Measurements from ENCODE around the gene SCGB1D4. TPM values are rescaled to one million over a fixed set of nuclear protein-coding genes. Genes with fewer than 3 reads are reported as not detected.
"Not testable (repeated sequence)": the region's sequence is repeated elsewhere in the genome, so short reads cannot be mapped to it uniquely, and the experiment has no call there.

Gene SCGB1D4, protein sequence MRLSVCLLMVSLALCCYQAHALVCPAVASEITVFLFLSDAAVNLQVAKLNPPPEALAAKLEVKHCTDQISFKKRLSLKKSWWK
- total RNA-seq, result not detected

DNA sequence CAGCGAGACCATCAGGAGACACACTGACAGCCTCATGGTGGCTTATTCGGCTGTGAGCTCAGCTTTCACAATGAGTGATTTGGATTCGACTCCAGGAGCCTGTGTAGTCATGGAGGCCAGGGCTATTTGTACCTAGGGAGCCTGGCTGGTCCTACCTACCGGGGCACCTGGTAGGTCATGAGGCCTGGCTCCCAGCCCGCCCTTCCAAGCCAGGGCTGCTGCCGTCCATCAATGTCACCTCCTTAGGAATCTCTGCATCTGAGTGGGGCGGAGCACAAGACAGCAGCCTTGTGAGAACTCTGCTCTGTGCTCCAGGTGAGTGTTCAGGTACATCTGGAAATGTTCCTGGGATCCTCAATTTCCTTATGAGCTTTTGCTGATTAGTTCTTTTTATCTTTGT lies at the start of gene SCGB1D4:
Gene SCGB1D4 (minus strand): TSS at position 101 of the 400 bp plus-strand sequence. CDS start 65 bp downstream, at position 36.
- no peak within 1 kb of the TSS for H3K27ac Mint-ChIP-seq
- TF ChIP-seq, protein P1, sequence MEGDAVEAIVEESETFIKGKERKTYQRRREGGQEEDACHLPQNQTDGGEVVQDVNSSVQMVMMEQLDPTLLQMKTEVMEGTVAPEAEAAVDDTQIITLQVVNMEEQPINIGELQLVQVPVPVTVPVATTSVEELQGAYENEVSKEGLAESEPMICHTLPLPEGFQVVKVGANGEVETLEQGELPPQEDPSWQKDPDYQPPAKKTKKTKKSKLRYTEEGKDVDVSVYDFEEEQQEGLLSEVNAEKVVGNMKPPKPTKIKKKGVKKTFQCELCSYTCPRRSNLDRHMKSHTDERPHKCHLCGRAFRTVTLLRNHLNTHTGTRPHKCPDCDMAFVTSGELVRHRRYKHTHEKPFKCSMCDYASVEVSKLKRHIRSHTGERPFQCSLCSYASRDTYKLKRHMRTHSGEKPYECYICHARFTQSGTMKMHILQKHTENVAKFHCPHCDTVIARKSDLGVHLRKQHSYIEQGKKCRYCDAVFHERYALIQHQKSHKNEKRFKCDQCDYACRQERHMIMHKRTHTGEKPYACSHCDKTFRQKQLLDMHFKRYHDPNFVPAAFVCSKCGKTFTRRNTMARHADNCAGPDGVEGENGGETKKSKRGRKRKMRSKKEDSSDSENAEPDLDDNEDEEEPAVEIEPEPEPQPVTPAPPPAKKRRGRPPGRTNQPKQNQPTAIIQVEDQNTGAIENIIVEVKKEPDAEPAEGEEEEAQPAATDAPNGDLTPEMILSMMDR (IDR thresholded peaks at IDR 0.05), result no peak
- H3K4me3 Mint-ChIP-seq, result no peak within 1 kb of the TSS
- DNase-seq (no peak), ATAC-seq (no peak)
- H3K36me3 Mint-ChIP-seq (ENCODE audit: low read depth), result no peaks in the 10 kb centered on the region
- peaks cover 17% of the 10 kb centered on the region for H3K27me3 Mint-ChIP-seq
- POLR2A ChIA-PET, result interaction anchor here (1.2 kb wide), 1 partner anchor 12 kb away, joined by 4 read pairs; no protein-coding TSS in a partner anchor
- intact Hi-C loops (cut with micrococcal nuclease), result no loop called here
- no peaks in the 10 kb centered on the region for H3K4me1 Mint-ChIP-seq (ENCODE audit: low read depth)
- CTCF ChIA-PET, result interaction anchor here (1.0 to 3.9 kb wide), 3 partner anchors 12 to 33 kb away, joined by 3 to 25 read pairs (median 4); no protein-coding TSS in a partner anchor
- H3K9me3 Mint-ChIP-seq, result no peaks in the 10 kb centered on the region

DNA sequence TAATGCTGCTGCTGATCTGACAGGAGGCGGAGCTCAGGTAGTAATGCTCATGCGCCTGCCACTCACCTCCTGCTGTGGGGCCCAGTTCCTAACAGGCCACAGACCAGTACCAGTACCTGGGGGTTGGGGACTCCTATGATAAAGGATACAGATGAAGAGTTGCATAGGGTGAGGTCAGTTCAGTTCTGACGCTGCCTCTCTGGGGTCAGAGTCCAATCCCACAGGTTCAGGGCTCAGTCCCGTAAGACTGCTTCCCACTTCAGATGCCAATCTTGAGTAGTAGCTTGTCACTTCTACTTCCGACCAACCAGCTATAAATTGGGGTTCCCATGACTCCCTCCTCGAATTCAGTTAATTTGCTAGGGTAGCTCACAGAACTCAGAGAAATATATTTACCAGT lies 47.0 kb upstream of the SCGB1D4 start:
- H3K4me1 Mint-ChIP-seq (ENCODE audit: low read depth), result no peaks in the 10 kb centered on the region
- DNase-seq (no peak), ATAC-seq (no peak)
- no peaks in the 10 kb centered on the region for H3K27me3 Mint-ChIP-seq
- intact Hi-C loops (cut with micrococcal nuclease), result no loop called here
- no peaks in the 10 kb centered on the region for H3K36me3 Mint-ChIP-seq (ENCODE audit: low read depth)
- H3K27ac Mint-ChIP-seq, result no peak overlapping the region
- CTCF ChIA-PET, result interaction anchor here (1.2 kb wide), 1 partner anchor 32 kb away, joined by 6 read pairs; no protein-coding TSS in a partner anchor
- H3K9me3 Mint-ChIP-seq, result no peaks in the 10 kb centered on the region
- POLR2A ChIA-PET, result no interaction called here
- TF ChIP-seq, protein P1 (IDR thresholded peaks at IDR 0.05), result no peak
- no peak overlapping the region for H3K4me3 Mint-ChIP-seq

DNA sequence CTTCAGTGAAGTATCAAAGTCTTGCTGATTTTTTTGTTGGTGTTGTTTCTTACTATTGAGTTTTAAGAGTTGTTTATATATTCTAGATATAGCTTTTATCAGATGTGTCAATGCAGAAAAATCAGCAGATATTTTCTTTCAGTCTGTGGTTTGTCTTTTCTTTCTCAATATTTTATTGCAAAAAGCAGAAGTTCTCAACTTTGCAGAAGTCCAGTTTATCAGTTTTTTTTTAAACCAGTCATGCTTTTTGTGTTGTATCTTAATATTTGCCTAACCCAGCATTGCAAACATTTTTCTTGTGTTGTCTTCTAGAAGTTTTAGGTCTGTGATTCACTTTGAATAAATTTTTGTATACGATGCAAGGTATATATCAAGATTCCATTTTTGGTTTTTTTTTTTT lies 45.3 kb upstream of the SCGB1D4 start:
- no peaks in the 10 kb centered on the region for H3K36me3 Mint-ChIP-seq (ENCODE audit: low read depth)
- no peak overlapping the region for H3K27ac Mint-ChIP-seq
- H3K9me3 Mint-ChIP-seq, result no peaks in the 10 kb centered on the region
- TF ChIP-seq, protein P1 (IDR thresholded peaks at IDR 0.05), result no peak
- no peak for DNase-seq
- H3K4me3 Mint-ChIP-seq, result no peak overlapping the region
- H3K4me1 Mint-ChIP-seq (ENCODE audit: low read depth), result no peaks in the 10 kb centered on the region
- no peak for ATAC-seq
- ChIA-PET POLR2A (no interaction called here), CTCF (interaction anchor here (1.2 to 2.1 kb wide), 3 partner anchors 34 to 52 kb away, joined by 3 to 5 read pairs (median 4); no protein-coding TSS in a partner anchor)
- intact Hi-C loops (cut with micrococcal nuclease), result no loop called here
- no peaks in the 10 kb centered on the region for H3K27me3 Mint-ChIP-seq

DNA sequence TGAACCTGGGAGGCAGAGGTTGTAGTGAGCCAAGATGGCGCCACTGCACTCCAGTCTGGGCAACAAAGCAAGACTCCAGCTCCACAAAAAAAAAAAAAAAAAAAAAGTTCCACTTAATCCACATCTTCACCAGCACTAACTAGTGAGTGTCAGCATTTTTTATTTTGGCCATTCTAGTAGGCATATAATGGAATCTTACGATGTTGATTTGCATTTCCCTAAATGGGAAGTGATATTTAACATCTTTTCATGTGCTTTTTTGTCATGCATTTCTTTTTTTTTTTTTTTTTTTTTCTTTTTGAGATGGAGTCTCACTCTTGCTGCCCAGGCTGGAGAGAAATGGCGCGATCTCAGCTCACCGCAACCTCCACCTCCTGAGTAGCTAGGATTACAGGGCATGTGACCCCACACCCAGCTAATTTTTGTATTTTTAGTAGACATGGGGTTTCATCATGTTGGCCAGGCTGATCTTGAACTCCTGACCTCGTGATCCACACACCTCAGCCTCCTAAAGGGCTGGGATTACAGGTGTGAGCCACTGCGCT lies 44.8 kb upstream of the SCGB1D4 start:
- H3K9me3 Mint-ChIP-seq; DNase-seq; ATAC-seq; H3K27ac Mint-ChIP-seq; intact Hi-C loops (cut with micrococcal nuclease); H3K36me3 Mint-ChIP-seq (ENCODE audit: low read depth); H3K4me3 Mint-ChIP-seq; H3K27me3 Mint-ChIP-seq; POLR2A ChIA-PET; H3K4me1 Mint-ChIP-seq (ENCODE audit: low read depth): not testable (repeated sequence)
- CTCF ChIA-PET, result interaction anchor here (1.2 to 2.1 kb wide), 4 partner anchors 34 to 81 kb away, joined by 3 to 5 read pairs (median 4); no protein-coding TSS in a partner anchor

DNA sequence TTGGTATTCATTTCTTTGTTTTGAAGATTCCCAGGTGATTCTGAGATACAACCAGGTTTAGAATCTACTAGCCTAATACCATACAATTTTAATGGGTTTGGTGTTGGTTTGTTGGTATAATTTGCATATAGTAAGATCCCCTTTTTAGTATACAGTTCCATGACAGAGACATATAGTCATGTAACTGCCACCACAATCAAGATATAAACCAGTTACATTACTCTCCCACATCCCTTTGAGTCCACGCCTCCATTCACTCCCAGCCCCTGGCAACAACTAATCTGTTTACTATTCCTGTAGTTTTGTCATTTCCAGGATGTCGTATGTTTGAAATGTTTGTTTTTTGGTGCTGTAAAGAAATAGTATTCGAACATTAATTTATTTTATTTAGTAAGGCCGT lies 42.7 kb upstream of the SCGB1D4 start:
- intact Hi-C loops (cut with micrococcal nuclease), result loop anchor here (2.0 kb wide), 1 partner anchor 37 kb away; no protein-coding TSS in a partner anchor
- Mint-ChIP-seq H3K4me3 (no peak overlapping the region), H3K9me3 (no peaks in the 10 kb centered on the region), H3K27ac (no peak overlapping the region), H3K4me1 (ENCODE audit: low read depth) (peaks cover 8% of the 10 kb centered on the region), H3K36me3 (ENCODE audit: low read depth) (no peaks in the 10 kb centered on the region), H3K27me3 (peaks cover 3% of the 10 kb centered on the region)
- POLR2A ChIA-PET, result interaction anchor here (1.2 kb wide), 1 partner anchor 9 kb away, joined by 3 read pairs; no protein-coding TSS in a partner anchor
- ATAC-seq (no peak), DNase-seq (no peak)
- CTCF ChIA-PET, result interaction anchor here (1.0 to 4.5 kb wide), 11 partner anchors 10 to 219 kb away, joined by 3 to 45 read pairs (median 8); no protein-coding TSS in a partner anchor
- TF ChIP-seq, protein P1 (IDR thresholded peaks at IDR 0.05), result no peak

Data from activated CD8-positive, alpha-beta T cell treated with anti-CD3 and anti-CD28 coated beads for 36 hours (primary cell).